ENCODE measurements around the gene MFNG.

Gene MFNG

DNA sequence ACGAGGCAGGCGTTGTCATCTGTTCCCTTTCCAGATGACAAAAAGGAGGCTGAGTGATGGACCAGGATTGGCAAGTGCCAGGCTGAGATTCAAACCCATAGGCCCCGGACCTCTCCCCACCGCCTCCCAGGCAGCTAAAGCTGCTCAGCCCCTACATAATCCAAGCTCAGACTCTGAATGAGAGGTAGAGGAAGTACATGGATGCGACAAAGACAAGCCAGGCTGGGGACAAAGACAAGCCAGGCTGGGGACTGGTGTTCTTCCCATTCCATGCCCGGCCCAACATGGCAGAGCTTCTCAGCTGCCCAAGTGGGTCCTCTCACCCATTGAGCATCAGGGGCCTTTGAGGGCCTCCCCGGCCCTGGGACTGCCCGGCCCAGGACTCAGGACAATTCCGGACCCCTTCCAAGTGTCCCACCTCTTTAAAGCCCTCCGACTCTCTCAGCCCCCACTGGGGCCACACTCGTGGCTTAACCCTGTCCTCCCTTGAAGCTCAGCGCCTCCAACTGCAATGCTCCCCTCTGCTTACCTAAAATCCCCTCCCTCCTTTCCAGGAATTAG lies 4.8 kb downstream of the MFNG start:
- Histone ChIP-seq H3K9ac (ENCODE audit: low read depth, low read length, poor library complexity, severe bottlenecking) (no peak overlapping the region), H3K9me2 (replicated peaks; ENCODE audit: low read depth, low read length) (no peaks in the 10 kb centered on the region), H3K36me3 (ENCODE audit: insufficient read depth, low read length) (peaks cover 25% of the 10 kb centered on the region; the same call in 1 of the 2 replicates), H3K4me2 (ENCODE audit: low read depth, low read length, poor library complexity, severe bottlenecking) (peak overlapping the region; percentile 90), H3K4me3 (ENCODE audit: low read length, poor library complexity, severe bottlenecking) (no peak overlapping the region), H2AFZ (ENCODE audit: low read length) (no peak overlapping the region), H3K27me3 (ENCODE audit: insufficient read depth, low read length, poor library complexity, severe bottlenecking) (no peaks in the 10 kb centered on the region), H3F3A (ENCODE audit: low read depth) (no peaks in the 10 kb centered on the region), H3K79me2 (ENCODE audit: insufficient read depth, low read length) (peaks cover 54% of the 10 kb centered on the region), H4K20me1 (ENCODE audit: insufficient read depth, low read length, poor library complexity, severe bottlenecking) (peaks cover 3% of the 10 kb centered on the region), H3K9me3 (ENCODE audit: insufficient read depth, low read depth, low read length) (no peaks in the 10 kb centered on the region), H3K4me1 (ENCODE audit: insufficient read depth, low read length, poor library complexity, severe bottlenecking) (peaks cover 20% of the 10 kb centered on the region)
- TF ChIP-seq, protein P1, sequence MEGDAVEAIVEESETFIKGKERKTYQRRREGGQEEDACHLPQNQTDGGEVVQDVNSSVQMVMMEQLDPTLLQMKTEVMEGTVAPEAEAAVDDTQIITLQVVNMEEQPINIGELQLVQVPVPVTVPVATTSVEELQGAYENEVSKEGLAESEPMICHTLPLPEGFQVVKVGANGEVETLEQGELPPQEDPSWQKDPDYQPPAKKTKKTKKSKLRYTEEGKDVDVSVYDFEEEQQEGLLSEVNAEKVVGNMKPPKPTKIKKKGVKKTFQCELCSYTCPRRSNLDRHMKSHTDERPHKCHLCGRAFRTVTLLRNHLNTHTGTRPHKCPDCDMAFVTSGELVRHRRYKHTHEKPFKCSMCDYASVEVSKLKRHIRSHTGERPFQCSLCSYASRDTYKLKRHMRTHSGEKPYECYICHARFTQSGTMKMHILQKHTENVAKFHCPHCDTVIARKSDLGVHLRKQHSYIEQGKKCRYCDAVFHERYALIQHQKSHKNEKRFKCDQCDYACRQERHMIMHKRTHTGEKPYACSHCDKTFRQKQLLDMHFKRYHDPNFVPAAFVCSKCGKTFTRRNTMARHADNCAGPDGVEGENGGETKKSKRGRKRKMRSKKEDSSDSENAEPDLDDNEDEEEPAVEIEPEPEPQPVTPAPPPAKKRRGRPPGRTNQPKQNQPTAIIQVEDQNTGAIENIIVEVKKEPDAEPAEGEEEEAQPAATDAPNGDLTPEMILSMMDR (conservative IDR thresholded peaks at IDR 0.05; ENCODE audit: low read length): no peak
- no peak for TF ChIP-seq EZH2phosphoT487 (IDR thresholded peaks at IDR 0.05; ENCODE audit: borderline replicate concordance)

DNA sequence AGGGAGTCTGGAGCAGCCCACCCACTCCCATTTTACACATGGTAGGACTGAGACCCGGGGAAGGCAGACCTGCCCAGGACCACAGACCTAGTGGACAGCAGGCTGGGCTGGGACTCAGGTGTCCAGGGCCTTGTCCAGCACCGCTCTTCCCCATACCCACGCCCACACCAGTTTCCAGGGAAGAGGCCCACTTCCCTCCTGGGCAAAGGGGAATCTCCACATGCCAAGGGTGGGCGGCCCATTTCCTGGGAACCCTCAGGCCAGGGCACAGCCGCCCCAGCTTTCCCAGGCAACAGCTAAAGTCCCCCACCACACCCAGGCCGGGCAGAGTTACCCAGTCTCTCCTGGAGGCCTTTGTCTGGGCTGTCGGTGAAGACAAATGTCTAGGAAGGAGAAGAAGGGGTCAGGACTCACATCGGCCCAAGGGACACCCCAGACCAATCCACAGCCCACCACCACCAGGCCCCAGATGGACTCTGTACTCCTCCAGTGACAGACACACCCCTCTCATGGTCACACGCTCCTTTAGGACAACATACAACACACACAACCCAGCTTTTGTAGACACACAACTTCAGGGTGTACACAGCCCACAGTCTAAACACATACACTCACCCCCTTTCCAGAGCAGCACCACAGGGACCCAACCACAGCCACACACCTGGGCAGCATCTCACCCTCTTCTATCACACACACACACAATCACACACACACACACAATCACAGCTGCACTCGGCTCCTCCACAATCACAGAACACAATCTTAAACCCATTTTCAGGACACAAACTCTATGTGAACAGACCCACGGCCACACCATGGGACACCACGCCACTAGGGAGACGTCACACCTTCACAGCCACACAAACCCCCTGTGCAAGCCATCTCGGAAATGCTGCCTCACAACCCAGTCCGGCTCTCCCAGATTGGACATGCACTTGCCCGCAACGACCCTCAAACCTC lies 5.5 kb downstream of the MFNG start:
- Histone ChIP-seq H3K36me3 (ENCODE audit: insufficient read depth, low read length) (peaks cover 28% of the 10 kb centered on the region; the same call in 1 of the 2 replicates), H3K4me2 (ENCODE audit: low read depth, low read length, poor library complexity, severe bottlenecking) (no peak overlapping the region)

DNA sequence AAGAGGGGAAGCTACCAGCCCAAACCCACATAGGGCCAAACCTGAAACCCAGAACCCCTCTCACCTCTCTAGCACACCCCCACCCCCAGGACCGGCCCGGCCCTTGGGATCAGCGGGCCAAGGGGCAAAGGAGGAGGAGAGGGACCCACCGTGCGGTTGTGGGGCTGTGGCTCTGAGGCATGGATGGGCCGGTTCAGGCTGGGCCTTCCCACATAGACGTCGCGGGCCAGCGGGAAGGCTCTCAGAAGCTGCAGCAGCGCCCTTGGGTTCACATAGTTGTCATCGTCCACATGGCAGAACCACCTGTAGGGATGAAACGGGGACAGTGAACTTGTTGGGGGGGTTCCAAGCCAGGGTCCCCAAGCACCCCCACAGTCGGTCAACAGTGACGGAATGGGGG lies 7.0 kb downstream of the MFNG start:
- peaks cover 34% of the 10 kb centered on the region; the same call in 1 of the 2 replicates for H3K36me3 ChIP-seq (ENCODE audit: insufficient read depth, low read length)
- H3K9me3 ChIP-seq (ENCODE audit: insufficient read depth, low read depth, low read length): no peaks in the 10 kb centered on the region
- no peaks in the 10 kb centered on the region for H3F3A ChIP-seq (ENCODE audit: low read depth)
- peaks cover 16% of the 10 kb centered on the region for H3K4me1 ChIP-seq (ENCODE audit: insufficient read depth, low read length, poor library complexity, severe bottlenecking)
- H3K27me3 ChIP-seq (ENCODE audit: insufficient read depth, low read length, poor library complexity, severe bottlenecking): no peaks in the 10 kb centered on the region
- peaks cover 36% of the 10 kb centered on the region for H3K79me2 ChIP-seq (ENCODE audit: insufficient read depth, low read length)
- H3K9me2 ChIP-seq (replicated peaks; ENCODE audit: low read depth, low read length): no peaks in the 10 kb centered on the region
- no peak overlapping the region for H3K4me3 ChIP-seq (ENCODE audit: low read length, poor library complexity, severe bottlenecking)
- no peak overlapping the region for H3K9ac ChIP-seq (ENCODE audit: low read depth, low read length, poor library complexity, severe bottlenecking)
- H2AFZ ChIP-seq (ENCODE audit: low read length): no peak overlapping the region
- H3K4me2 ChIP-seq (ENCODE audit: low read depth, low read length, poor library complexity, severe bottlenecking): no peak overlapping the region
- H4K20me1 ChIP-seq (ENCODE audit: insufficient read depth, low read length, poor library complexity, severe bottlenecking): peaks cover 3% of the 10 kb centered on the region
- TF ChIP-seq, protein P1 (conservative IDR thresholded peaks at IDR 0.05; ENCODE audit: low read length): no peak
- TF ChIP-seq EZH2phosphoT487 (IDR thresholded peaks at IDR 0.05; ENCODE audit: borderline replicate concordance): no peak

More for the DNA sequence above, 5.5 kb downstream of the MFNG start:
- Histone ChIP-seq H3K9me3 (ENCODE audit: insufficient read depth, low read depth, low read length) (no peaks in the 10 kb centered on the region), H3K4me3 (ENCODE audit: low read length, poor library complexity, severe bottlenecking) (no peak overlapping the region), H3K27me3 (ENCODE audit: insufficient read depth, low read length, poor library complexity, severe bottlenecking) (no peaks in the 10 kb centered on the region), H3K79me2 (ENCODE audit: insufficient read depth, low read length) (peaks cover 48% of the 10 kb centered on the region), H3K9me2 (replicated peaks; ENCODE audit: low read depth, low read length) (no peaks in the 10 kb centered on the region), H3K4me1 (ENCODE audit: insufficient read depth, low read length, poor library complexity, severe bottlenecking) (peaks cover 20% of the 10 kb centered on the region), H2AFZ (ENCODE audit: low read length) (no peak overlapping the region), H3F3A (ENCODE audit: low read depth) (no peaks in the 10 kb centered on the region), H4K20me1 (ENCODE audit: insufficient read depth, low read length, poor library complexity, severe bottlenecking) (peaks cover 3% of the 10 kb centered on the region), H3K9ac (ENCODE audit: low read depth, low read length, poor library complexity, severe bottlenecking) (no peak overlapping the region)
- no peak for TF ChIP-seq EZH2phosphoT487 (IDR thresholded peaks at IDR 0.05; ENCODE audit: borderline replicate concordance)
- TF ChIP-seq, protein P1 (conservative IDR thresholded peaks at IDR 0.05; ENCODE audit: low read length): no peak

Measured in Loucy (cell line).